CD8-positive, alpha-beta memory T cell (primary cell): Measurements from ENCODE around the gene CHKB. TPM values are rescaled to one million over a fixed set of nuclear protein-coding genes. Genes with fewer than 3 reads are reported as not detected.
"Not testable (repeated sequence)": the region's sequence is repeated elsewhere in the genome, so short reads cannot be mapped to it uniquely, and the experiment has no call there.

Source experiments
- CTCF ChIA-PET: fragments of 350-600 bp; sonication (Branson Sonifier 250); formaldehyde crosslinking; loops from one replicate; lab custom pipeline; 2021; ENCODE audit warnings: antibody characterized with exemption; lab: Charles Lee
- POLR2A ChIA-PET: fragments of 350-600 bp; sonication (Branson Sonifier 250); formaldehyde crosslinking; loops from one replicate; lab custom pipeline; 2021; ENCODE audit warnings: antibody characterized with exemption; lab: Charles Lee
- DNase-seq, 5 donors: peaks; one replicate each; pipeline versions ENCODE4 v3.0.0 to v3.0.0-alpha.2; 2020 to 2022; ENCODE audit warnings: mixed read lengths in 1 of 5
- H3K27ac ChIP-seq: one replicate; pipeline ENCODE4 v1.7.0; 2013; ENCODE audit warnings: low read depth, mild to moderate bottlenecking, low read length, moderate library complexity
- H3K27me3 ChIP-seq: 2 replicates; pipeline ENCODE4 v1.7.0; 2013; ENCODE audit warnings: low read length, mild to moderate bottlenecking; ENCODE audit not compliant: insufficient read depth, poor library complexity, severe bottlenecking
- H3K36me3 ChIP-seq: 2 replicates; pipeline ENCODE4 v1.7.0; 2013; ENCODE audit warnings: mild to moderate bottlenecking, low read length, moderate library complexity; ENCODE audit not compliant: insufficient read depth
- H3K4me1 ChIP-seq: 2 replicates; pipeline ENCODE4 v1.7.0; 2013; ENCODE audit warnings: mild to moderate bottlenecking, low read length, moderate library complexity; ENCODE audit not compliant: insufficient read depth
- H3K4me3 ChIP-seq: 2 replicates; pipeline ENCODE4 v1.7.0; 2013; ENCODE audit warnings: mild to moderate bottlenecking, low read length
- H3K9me3 ChIP-seq: 2 replicates; pipeline ENCODE4 v1.7.0; 2013; ENCODE audit warnings: mild to moderate bottlenecking, low read length
- H3K27ac Mint-ChIP-seq, 8 donors: one replicate each; pipeline ENCODE4 v1.8.0; 2020 to 2021; ENCODE audit warnings: mixed read lengths in 8 of 8, mild to moderate bottlenecking in 6 of 8, inconsistent platforms in 3 of 8, moderate library complexity in 3 of 8
- H3K27me3 Mint-ChIP-seq, 2 donors: one replicate each; pipeline ENCODE4 v1.8.0; 2020 to 2021; ENCODE audit warnings: mixed read lengths in 2 of 2, mild to moderate bottlenecking in 1 of 2, moderate library complexity in 1 of 2
- H3K36me3 Mint-ChIP-seq, 3 donors: one replicate each; pipeline ENCODE4 v1.8.0; 2020 to 2021; ENCODE audit warnings: mixed read lengths in 3 of 3, inconsistent platforms in 1 of 3, mild to moderate bottlenecking in 1 of 3
- H3K4me1 Mint-ChIP-seq, 3 donors: one replicate each; pipeline ENCODE4 v1.8.0; 2020 to 2021; ENCODE audit warnings: mixed read lengths in 3 of 3, inconsistent platforms in 1 of 3, mild to moderate bottlenecking in 1 of 3
- H3K4me3 Mint-ChIP-seq, 7 donors: one replicate each; pipeline ENCODE4 v1.8.0; 2020 to 2021; ENCODE audit warnings: mixed read lengths in 7 of 7, mild to moderate bottlenecking in 6 of 7, moderate library complexity in 4 of 7, inconsistent platforms in 2 of 7
- H3K9me3 Mint-ChIP-seq, 5 donors: one replicate each; pipeline ENCODE4 v1.8.0; 2020 to 2022; ENCODE audit warnings: mixed read lengths in 5 of 5, mild to moderate bottlenecking in 3 of 5, moderate library complexity in 2 of 5, inconsistent platforms in 1 of 5
- polyA plus RNA-seq: library from polyadenylated mRNA; unstranded; fragments of 300-500 nt; fragmentation: Illumina TruSeq; gene quantifications from one replicate; pipeline ENCODE4 v1.2.3, GENCODE V29; 2021
- total RNA-seq, 2 experiments: library from RNA; stranded (reverse); gene quantifications; one replicate each; pipeline ENCODE4 v1.2.3, GENCODE V29; 2021

Gene CHKB
- total and polyA plus RNA-seq, 3 experiments from 2014 or later: 33.3 to 76.1 (median 72.1) TPM

GRCh38 chr22:50610041-50610451 is 27.4 kb upstream of the CHKB start:
- Mint-ChIP-seq H3K9me3 (no peaks in the 10 kb centered on the region), H3K4me3 (no peak overlapping the region), H3K4me1 (peaks cover 2 to 6% (median 4%) of the 10 kb centered on the region in 3 donors), H3K36me3 (no peaks in the 10 kb centered on the region), H3K27ac (peak overlapping the region in 1 of 8 donors; percentile 21), H3K27me3 (peaks cover 24 to 39% of the 10 kb centered on the region in 2 donors)
- Histone ChIP-seq H3K4me1 (no peaks in the 10 kb centered on the region), H3K36me3 (no peaks in the 10 kb centered on the region), H3K4me3 (no peak overlapping the region), H3K9me3 (no peaks in the 10 kb centered on the region), H3K27ac (no peak overlapping the region), H3K27me3 (no peaks in the 10 kb centered on the region)
- DNase-seq: no peak
- ChIA-PET CTCF (no interaction called here), POLR2A (no interaction called here)

- ChIA-PET CTCF (interaction anchor here (1.4 kb wide), 1 partner anchor 55 kb away, joined by 3 read pairs; no protein-coding TSS in a partner anchor), POLR2A (no interaction called here)
- Mint-ChIP-seq H3K4me1 (peaks cover 2 to 6% (median 4%) of the 10 kb centered on the region in 3 donors), H3K36me3 (no peaks in the 10 kb centered on the region), H3K27me3 (peaks cover 24 to 39% of the 10 kb centered on the region in 2 donors), H3K9me3 (no peaks in the 10 kb centered on the region), H3K4me3 (no peak overlapping the region), H3K27ac (no peak overlapping the region)
- no peak overlapping the region for H3K27ac ChIP-seq
- no peaks in the 10 kb centered on the region for H3K36me3 ChIP-seq
- H3K27me3 ChIP-seq: no peaks in the 10 kb centered on the region
- no peaks in the 10 kb centered on the region for H3K4me1 ChIP-seq
- no peak overlapping the region for H3K4me3 ChIP-seq
- no peak for DNase-seq
- H3K9me3 ChIP-seq: no peaks in the 10 kb centered on the region
Measured at GRCh38 chr22:50609599-50609998, 26.9 kb upstream of the CHKB start.

- no peaks in the 10 kb centered on the region for H3K36me3 Mint-ChIP-seq
- no peaks in the 10 kb centered on the region for H3K9me3 ChIP-seq
- DNase-seq: no peak
- no peaks in the 10 kb centered on the region for H3K27me3 ChIP-seq
- H3K27me3 Mint-ChIP-seq: peaks cover 24 to 39% of the 10 kb centered on the region in 2 donors
- ChIA-PET CTCF (interaction anchor here (1.4 kb wide), 1 partner anchor 54 kb away, joined by 3 read pairs; no protein-coding TSS in a partner anchor), POLR2A (no interaction called here)
- no peak overlapping the region for H3K27ac Mint-ChIP-seq
- no peaks in the 10 kb centered on the region for H3K4me1 ChIP-seq
- H3K4me1 Mint-ChIP-seq: peaks cover 2 to 6% (median 4%) of the 10 kb centered on the region in 3 donors
- no peak overlapping the region for H3K4me3 Mint-ChIP-seq
- H3K9me3 Mint-ChIP-seq: no peaks in the 10 kb centered on the region
- H3K4me3 ChIP-seq: no peak overlapping the region
- H3K27ac ChIP-seq: no peak overlapping the region
- H3K36me3 ChIP-seq: no peaks in the 10 kb centered on the region
Measured at GRCh38 chr22:50608996-50609395, 26.3 kb upstream of the CHKB start.

GRCh38 chr22:50608058-50608840 is 25.6 kb upstream of the CHKB start:
- not testable (repeated sequence) for H3K4me3 Mint-ChIP-seq

GRCh38 chr22:50607659-50608020 is 25.0 kb upstream of the CHKB start:
- Mint-ChIP-seq H3K27ac (no peak overlapping the region), H3K27me3 (peaks cover 29 to 48% of the 10 kb centered on the region in 2 donors), H3K9me3 (no peaks in the 10 kb centered on the region), H3K4me1 (peaks cover 5 to 7% (median 6%) of the 10 kb centered on the region in 3 donors), H3K36me3 (no peaks in the 10 kb centered on the region), H3K4me3 (no peak overlapping the region)
- ChIA-PET POLR2A (interaction anchor here (0.8 kb wide), 1 partner anchor 12 kb away, joined by 5 read pairs; no protein-coding TSS in a partner anchor), CTCF (no interaction called here)
- Histone ChIP-seq H3K27ac (no peak overlapping the region), H3K4me3 (no peak overlapping the region), H3K36me3 (no peaks in the 10 kb centered on the region), H3K9me3 (no peaks in the 10 kb centered on the region), H3K27me3 (peaks cover 6% of the 10 kb centered on the region), H3K4me1 (no peaks in the 10 kb centered on the region)
- no peak for DNase-seq

More at GRCh38 chr22:50608058-50608840, 25.6 kb upstream of the CHKB start:
- H3K27ac Mint-ChIP-seq, H3K4me1 ChIP-seq, POLR2A ChIA-PET, H3K27me3 ChIP-seq, H3K36me3 ChIP-seq, H3K27ac ChIP-seq, DNase-seq, H3K36me3 Mint-ChIP-seq, H3K9me3 Mint-ChIP-seq, H3K4me3 ChIP-seq, H3K9me3 ChIP-seq, H3K4me1 Mint-ChIP-seq: not testable (repeated sequence)
- CTCF ChIA-PET: interaction anchor here (1.4 kb wide), 1 partner anchor 53 kb away, joined by 3 read pairs; no protein-coding TSS in a partner anchor
- peaks cover 24 to 42% of the 10 kb centered on the region in 2 donors for H3K27me3 Mint-ChIP-seq

- Mint-ChIP-seq H3K27ac (no peak overlapping the region), H3K27me3 (peaks cover 34 to 49% of the 10 kb centered on the region in 2 donors), H3K9me3 (peaks cover 0 to 3% (median 0%) of the 10 kb centered on the region in 5 donors), H3K4me3 (no peak overlapping the region), H3K4me1 (peaks cover 2 to 7% (median 7%) of the 10 kb centered on the region in 3 donors), H3K36me3 (peaks cover 0 to 3% (median 0%) of the 10 kb centered on the region in 3 donors)
- POLR2A ChIA-PET: interaction anchor here (0.8 kb wide), 1 partner anchor 13 kb away, joined by 5 read pairs; no protein-coding TSS in a partner anchor
- CTCF ChIA-PET: no interaction called here
- Histone ChIP-seq H3K27ac (no peak overlapping the region), H3K4me1 (no peaks in the 10 kb centered on the region), H3K9me3 (no peaks in the 10 kb centered on the region), H3K4me3 (no peak overlapping the region), H3K36me3 (no peaks in the 10 kb centered on the region), H3K27me3 (peaks cover 11% of the 10 kb centered on the region)
- DNase-seq: no peak
Measured at GRCh38 chr22:50606946-50607658, 24.5 kb upstream of the CHKB start.

GRCh38 chr22:50606165-50606945 is 23.7 kb upstream of the CHKB start:
- POLR2A ChIA-PET: no interaction called here
- Mint-ChIP-seq H3K27ac (no peak overlapping the region), H3K36me3 (peaks cover 0 to 8% (median 0%) of the 10 kb centered on the region in 3 donors), H3K4me1 (peaks cover 5 to 14% (median 11%) of the 10 kb centered on the region in 3 donors), H3K27me3 (peaks cover 41 to 56% of the 10 kb centered on the region in 2 donors), H3K9me3 (peaks cover 0 to 4% (median 2%) of the 10 kb centered on the region in 5 donors), H3K4me3 (no peak overlapping the region)
- no peak overlapping the region for H3K27ac ChIP-seq
- H3K27me3 ChIP-seq: peaks cover 17% of the 10 kb centered on the region
- no peak overlapping the region for H3K4me3 ChIP-seq
- DNase-seq: no peak
- H3K36me3 ChIP-seq: no peaks in the 10 kb centered on the region
- H3K9me3 ChIP-seq: no peaks in the 10 kb centered on the region
- H3K4me1 ChIP-seq: no peaks in the 10 kb centered on the region
- CTCF ChIA-PET: no interaction called here
